ENCODE measurements around the gene VAMP5.

Gene VAMP5, protein sequence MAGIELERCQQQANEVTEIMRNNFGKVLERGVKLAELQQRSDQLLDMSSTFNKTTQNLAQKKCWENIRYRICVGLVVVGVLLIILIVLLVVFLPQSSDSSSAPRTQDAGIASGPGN

DNA sequence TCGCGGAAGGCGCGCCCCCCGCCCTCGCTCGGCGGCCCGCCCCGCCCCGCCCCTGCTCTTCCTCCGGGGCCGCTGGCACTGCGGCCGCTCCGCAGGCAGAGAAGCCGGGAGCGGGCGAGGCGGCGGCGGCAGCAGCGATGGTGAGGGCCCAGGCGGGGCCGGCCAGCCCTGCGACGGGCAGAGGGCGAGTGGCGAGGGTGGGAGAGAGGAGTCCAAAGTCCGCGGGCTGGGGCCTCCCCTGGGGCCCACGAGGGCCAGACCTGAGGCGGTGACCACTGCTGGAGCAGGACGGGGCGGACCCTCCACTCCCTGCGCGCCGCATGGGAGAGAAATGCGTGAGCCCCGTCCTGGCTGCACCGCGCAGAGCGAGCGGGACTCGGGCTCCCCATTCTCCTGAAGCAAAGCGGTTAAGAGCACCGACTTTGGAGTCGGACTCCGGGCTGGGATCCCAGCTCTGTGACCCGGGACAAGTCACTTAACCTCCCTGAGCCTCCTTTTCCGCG lies at the start of gene VAMP5:
VAMP5 (plus strand) TSS at position 78 of the 503 bp plus-strand sequence; CDS start at position 138, 60 bp downstream.
- H3K4me3 ChIP-seq (ENCODE audit: low read depth, low read length), result no peak within 1 kb of the TSS
- DNase-seq (ENCODE audit: low read depth), result no peak
- TF ChIP-seq, protein P1, sequence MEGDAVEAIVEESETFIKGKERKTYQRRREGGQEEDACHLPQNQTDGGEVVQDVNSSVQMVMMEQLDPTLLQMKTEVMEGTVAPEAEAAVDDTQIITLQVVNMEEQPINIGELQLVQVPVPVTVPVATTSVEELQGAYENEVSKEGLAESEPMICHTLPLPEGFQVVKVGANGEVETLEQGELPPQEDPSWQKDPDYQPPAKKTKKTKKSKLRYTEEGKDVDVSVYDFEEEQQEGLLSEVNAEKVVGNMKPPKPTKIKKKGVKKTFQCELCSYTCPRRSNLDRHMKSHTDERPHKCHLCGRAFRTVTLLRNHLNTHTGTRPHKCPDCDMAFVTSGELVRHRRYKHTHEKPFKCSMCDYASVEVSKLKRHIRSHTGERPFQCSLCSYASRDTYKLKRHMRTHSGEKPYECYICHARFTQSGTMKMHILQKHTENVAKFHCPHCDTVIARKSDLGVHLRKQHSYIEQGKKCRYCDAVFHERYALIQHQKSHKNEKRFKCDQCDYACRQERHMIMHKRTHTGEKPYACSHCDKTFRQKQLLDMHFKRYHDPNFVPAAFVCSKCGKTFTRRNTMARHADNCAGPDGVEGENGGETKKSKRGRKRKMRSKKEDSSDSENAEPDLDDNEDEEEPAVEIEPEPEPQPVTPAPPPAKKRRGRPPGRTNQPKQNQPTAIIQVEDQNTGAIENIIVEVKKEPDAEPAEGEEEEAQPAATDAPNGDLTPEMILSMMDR (IDR thresholded peaks at IDR 0.05; ENCODE audit: control insufficient read depth, extremely low read depth, insufficient read depth), result no peak

DNA sequence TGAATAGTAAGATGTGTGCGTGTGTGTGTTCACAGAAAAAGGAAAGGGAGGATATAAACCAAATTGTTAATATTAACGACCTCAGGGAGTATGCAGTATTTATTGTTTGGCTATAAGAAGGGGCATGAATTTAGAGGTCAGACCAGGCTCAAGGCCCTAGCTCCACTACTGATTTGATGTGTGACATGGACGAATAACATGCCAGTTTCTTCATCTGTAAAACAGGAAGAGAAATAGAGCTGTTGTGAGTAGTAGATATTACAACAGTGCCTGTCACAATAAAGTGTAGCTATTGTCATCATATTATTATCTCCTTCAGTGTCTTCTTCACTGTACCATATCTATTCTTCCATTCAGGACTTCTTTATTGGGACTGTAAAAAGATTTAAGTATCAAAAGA lies 49.4 kb upstream of the VAMP5 start:
- DNase-seq (ENCODE audit: low read depth), result no peak
- TF ChIP-seq, protein P1 (IDR thresholded peaks at IDR 0.05; ENCODE audit: control insufficient read depth, extremely low read depth, insufficient read depth), result no peak

DNA sequence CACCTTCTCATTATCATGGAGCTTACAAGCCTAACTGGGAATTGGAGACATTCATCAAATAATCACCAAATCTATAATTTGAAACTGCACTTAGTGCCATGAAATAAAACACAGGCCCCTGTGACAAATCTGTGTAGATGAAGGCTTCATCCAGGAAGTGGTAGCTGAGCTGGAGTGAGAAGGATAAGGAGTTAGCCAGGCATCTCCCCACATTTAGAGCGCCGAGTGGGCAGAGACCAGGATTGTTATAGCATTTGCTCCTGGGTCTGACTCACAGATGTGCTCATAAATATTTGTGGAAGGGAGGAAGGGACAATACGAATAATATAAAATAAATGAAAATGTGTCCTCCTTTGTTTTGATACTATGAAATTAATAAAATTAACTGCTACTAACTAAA lies 47.8 kb upstream of the VAMP5 start:
- TF ChIP-seq, protein P1 (IDR thresholded peaks at IDR 0.05; ENCODE audit: control insufficient read depth, extremely low read depth, insufficient read depth), result no peak
- H3K4me3 ChIP-seq (ENCODE audit: low read depth, low read length), result no peak overlapping the region
- no peak for DNase-seq (ENCODE audit: low read depth)

More for the DNA sequence above, 49.4 kb upstream of the VAMP5 start:
- H3K4me3 ChIP-seq (ENCODE audit: low read depth, low read length), result no peak overlapping the region

DNA sequence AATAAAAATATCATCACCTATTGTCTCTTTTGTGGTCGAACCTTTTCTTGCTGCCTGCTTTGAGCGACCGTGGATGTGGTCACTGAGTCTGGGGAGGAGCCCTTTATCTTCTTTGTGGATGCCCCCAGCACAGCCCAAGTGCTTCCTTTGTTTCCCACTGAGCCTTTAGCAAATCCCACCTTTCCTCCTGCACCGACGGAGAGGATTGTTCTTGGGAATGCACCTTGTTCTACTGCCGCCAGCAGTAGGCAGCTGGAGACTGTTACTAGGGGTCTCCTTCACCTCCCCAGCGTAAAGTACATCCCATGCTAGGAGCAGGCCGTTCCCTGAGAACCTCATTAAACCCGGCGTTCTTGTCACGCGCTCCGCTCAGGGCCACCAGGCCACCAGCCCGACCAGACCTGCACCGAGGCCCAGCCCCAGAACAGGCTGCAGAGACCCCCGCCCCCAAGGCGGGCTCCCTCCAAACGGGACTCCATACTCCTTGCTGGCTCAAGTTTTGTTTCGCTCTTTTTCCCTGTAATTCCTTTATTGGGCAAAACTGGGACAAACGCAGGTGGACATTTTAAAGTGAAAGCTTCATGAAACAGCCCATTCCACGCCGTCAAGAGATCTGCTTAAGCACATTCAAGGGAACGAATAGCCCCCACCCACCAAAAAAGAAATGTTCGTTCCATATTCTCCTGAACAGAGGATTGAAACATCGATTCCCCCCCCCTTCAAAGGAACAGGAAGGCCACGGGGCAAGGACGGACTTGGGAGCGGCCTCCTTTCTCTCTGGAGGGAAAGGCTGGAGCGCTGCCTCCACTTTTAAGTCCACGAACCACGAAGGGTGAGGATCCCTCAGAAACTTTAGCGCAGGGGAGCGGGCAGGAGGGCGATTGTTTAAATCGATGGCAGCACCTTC lies 46.4 kb upstream of the VAMP5 start:
- H3K4me3 ChIP-seq (ENCODE audit: low read depth, low read length), result peak overlapping the region; percentile 74
- TF ChIP-seq, protein P1 (IDR thresholded peaks at IDR 0.05; ENCODE audit: control insufficient read depth, extremely low read depth, insufficient read depth), result 0 out of 2 replicates have a peak, but pooled peaks have one; percentile 2
- no peak for DNase-seq (ENCODE audit: low read depth)

DNA sequence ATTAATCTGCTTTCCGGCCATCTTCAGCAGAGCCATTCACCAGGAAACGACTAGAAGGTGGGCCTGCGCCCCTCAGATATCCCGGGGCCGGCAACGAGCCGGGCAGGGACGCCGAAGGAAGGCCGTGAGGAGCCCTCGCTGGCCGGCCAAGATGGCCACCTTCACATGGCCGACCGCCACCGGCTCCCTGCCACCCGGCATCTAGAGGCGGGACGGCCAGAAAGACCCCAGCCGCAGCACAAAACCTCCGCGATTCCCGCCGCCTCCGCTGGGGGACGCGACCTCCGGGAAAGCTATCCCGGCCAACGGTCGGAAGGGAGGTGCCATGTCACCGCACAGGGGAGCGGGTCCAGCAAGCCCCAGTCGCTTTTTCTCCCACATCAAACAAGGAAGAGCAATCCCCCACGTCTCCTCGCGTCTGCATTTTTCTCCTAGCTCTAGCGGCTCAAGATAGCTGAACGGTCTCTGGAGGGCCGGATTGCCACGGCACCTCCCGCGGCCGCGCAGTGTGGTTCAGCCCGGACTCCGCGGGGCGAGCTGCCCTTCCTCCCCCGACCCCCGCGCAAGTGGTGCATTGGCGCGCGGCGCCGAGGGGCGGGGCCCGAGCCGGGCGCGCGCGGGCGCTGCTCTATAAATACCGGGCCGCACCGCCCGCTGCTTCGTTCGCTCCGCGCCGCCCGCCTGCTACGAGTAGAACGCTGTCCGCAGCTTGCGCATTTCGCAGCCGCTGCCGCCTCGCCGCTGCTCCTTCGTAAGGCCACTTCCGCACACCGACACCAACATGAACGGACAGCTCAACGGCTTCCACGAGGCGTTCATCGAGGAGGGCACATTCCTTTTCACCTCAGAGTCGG lies 45.5 kb upstream of the VAMP5 start, which contains the start of gene MAT2A:
MAT2A (plus strand) TSS at position 662 of the 854 bp plus-strand sequence; CDS start at position 782, 120 bp downstream.
- TF ChIP-seq, protein P1 (IDR thresholded peaks at IDR 0.05; ENCODE audit: control insufficient read depth, extremely low read depth, insufficient read depth), result peak; percentile 71
- peak within 1 kb of the TSS; percentile 74 for H3K4me3 ChIP-seq (ENCODE audit: low read depth, low read length)

DNA sequence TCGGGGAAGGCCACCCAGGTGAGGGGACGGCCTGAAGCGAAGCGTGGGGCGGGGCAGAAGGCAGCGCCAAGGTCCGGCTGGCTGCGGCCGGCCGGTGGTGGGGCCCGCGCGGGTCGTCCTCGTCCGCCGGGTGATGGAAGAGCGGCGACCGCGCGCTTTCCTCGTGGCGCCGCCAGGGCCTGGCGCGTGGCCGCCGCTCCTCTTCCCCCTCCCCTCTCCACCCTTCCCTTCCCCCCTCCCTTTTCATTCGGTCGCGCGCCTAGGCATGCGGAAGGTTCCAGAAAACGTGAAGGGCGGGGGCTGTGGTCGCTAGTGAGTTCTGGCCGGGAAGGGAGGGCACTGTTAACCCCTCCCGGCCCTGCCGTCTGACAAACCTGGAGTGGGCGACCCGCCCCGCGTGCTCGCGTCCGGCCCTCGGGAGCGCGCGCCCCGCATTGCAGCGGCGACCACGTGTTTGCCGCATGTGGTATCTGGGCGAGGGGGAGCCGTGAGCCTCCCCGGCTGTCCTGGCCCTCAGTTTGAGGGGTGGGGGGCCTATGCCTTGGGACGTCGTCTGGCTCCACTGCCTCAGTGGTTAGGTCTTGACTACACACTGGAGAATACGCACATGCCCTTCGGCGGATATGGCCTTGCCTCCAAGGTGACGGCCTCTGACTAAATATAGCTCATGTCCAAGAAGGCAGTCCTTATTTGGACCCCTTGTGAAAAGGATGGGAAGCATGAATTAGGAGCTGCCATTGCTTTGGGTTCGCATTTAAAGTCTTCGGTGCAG lies 44.7 kb upstream of the VAMP5 start:
- DNase-seq (ENCODE audit: low read depth), result no peak
- H3K4me3 ChIP-seq (ENCODE audit: low read depth, low read length), result peak overlapping the region; percentile 74
- TF ChIP-seq, protein P1 (IDR thresholded peaks at IDR 0.05; ENCODE audit: control insufficient read depth, extremely low read depth, insufficient read depth), result no peak

More for the DNA sequence above, 45.5 kb upstream of the VAMP5 start, which contains the start of gene MAT2A:
- DNase-seq (ENCODE audit: low read depth), result no peak
